ENCODE results near the gene SH3BGR. TPM values are rescaled to one million over a fixed set of nuclear protein-coding genes. Genes with fewer than 3 reads are reported as not detected.

The SH3BGR gene
- total RNA-seq, 2 donors from 2014 or later = 18.8 to 22.4 TPM

DNA sequence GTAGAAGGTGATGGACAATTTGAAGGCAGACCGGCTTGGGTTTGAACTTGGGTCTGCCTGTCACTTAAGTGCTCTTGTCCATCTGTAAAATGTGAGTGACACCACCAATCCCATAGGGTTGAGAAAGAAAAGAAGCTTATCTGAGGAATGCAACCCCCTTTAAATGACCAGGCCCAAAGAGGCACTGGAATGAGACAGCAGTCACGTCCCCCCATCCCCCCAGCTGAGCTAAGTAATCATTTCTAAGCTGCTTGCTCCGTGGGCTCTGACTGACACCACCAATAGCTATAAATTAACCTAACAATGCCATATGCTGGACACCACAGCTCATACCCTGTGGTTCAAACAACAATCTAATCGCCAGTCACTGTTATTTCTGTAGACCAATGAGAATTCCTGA lies 21.3 kb upstream of the SH3BGR start:
- H3K4me3 ChIP-seq (ENCODE audit: low read length) = peak overlapping the region; percentile 39
- TF ChIP-seq, protein P1, sequence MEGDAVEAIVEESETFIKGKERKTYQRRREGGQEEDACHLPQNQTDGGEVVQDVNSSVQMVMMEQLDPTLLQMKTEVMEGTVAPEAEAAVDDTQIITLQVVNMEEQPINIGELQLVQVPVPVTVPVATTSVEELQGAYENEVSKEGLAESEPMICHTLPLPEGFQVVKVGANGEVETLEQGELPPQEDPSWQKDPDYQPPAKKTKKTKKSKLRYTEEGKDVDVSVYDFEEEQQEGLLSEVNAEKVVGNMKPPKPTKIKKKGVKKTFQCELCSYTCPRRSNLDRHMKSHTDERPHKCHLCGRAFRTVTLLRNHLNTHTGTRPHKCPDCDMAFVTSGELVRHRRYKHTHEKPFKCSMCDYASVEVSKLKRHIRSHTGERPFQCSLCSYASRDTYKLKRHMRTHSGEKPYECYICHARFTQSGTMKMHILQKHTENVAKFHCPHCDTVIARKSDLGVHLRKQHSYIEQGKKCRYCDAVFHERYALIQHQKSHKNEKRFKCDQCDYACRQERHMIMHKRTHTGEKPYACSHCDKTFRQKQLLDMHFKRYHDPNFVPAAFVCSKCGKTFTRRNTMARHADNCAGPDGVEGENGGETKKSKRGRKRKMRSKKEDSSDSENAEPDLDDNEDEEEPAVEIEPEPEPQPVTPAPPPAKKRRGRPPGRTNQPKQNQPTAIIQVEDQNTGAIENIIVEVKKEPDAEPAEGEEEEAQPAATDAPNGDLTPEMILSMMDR (conservative IDR thresholded peaks at IDR 0.05) = no peak
- H3K4me1 Mint-ChIP-seq = peaks cover 36% of the 10 kb centered on the region
- peak; percentile 85 for DNase-seq
- peaks cover 5% of the 10 kb centered on the region for H3K9me3 Mint-ChIP-seq
- H3K27me3 Mint-ChIP-seq (ENCODE audit: insufficient read depth) = no peaks in the 10 kb centered on the region
- peak overlapping the region; percentile 37 for H3K4me3 Mint-ChIP-seq
- H3K36me3 Mint-ChIP-seq (ENCODE audit: low read depth) = peaks cover 7% of the 10 kb centered on the region
- peaks cover 4% of the 10 kb centered on the region for H3K4me1 ChIP-seq (ENCODE audit: control insufficient read depth, insufficient read depth, low read length)
- H3K27ac ChIP-seq (ENCODE audit: low read depth, low read length) = peak overlapping the region; percentile 37
- H3K27me3 ChIP-seq (ENCODE audit: control insufficient read depth, insufficient read depth, low read length, poor library complexity, severe bottlenecking) = no peaks in the 10 kb centered on the region
- peak overlapping the region; percentile 99 for H3K27ac Mint-ChIP-seq
- peak overlapping the region; percentile 71 for H3K9ac ChIP-seq (ENCODE audit: extremely low read depth, low read length, poor library complexity, severe bottlenecking)
- H3K9me3 ChIP-seq (ENCODE audit: control insufficient read depth, low read length) = peaks cover 6% of the 10 kb centered on the region
- H3K36me3 ChIP-seq (ENCODE audit: control insufficient read depth, insufficient read depth, low read length) = peaks cover 18% of the 10 kb centered on the region
- WGBS, 2 experiments (ENCODE audit: insufficient coverage in 1 of 2, insufficient read length in 1 of 2) = 20 to 21% methylated on average over 3 to 4 of the region's 4 CpGs

DNA sequence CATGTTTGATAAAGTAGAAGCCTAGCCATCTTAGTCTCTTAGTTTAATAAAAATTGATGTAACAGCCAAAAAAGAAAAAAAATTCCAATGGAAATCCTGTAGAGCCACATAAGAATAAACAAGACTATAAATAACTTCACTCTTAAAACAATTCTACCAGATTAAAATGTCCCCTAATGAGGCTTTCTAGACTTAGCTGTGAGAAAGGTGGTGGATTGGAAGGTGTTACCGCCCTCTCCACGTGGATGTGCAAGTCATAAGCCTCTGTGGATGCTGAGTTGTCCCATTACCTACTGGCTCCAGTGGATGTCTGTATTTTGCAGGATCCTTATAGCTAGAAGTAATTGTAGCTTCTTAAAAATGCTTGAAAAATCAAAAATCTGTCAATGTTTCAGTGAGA lies 20.8 kb upstream of the SH3BGR start:
- Histone ChIP-seq H3K4me3 (ENCODE audit: low read length) (peak overlapping the region; percentile 25), H3K4me1 (ENCODE audit: control insufficient read depth, insufficient read depth, low read length) (peaks cover 4% of the 10 kb centered on the region), H3K9ac (ENCODE audit: extremely low read depth, low read length, poor library complexity, severe bottlenecking) (peak overlapping the region; percentile 71), H3K36me3 (ENCODE audit: control insufficient read depth, insufficient read depth, low read length) (peaks cover 18% of the 10 kb centered on the region), H3K27ac (ENCODE audit: low read depth, low read length) (peak overlapping the region; percentile 37), H3K9me3 (ENCODE audit: control insufficient read depth, low read length) (peaks cover 6% of the 10 kb centered on the region), H3K27me3 (ENCODE audit: control insufficient read depth, insufficient read depth, low read length, poor library complexity, severe bottlenecking) (no peaks in the 10 kb centered on the region)
- peaks cover 5% of the 10 kb centered on the region for H3K9me3 Mint-ChIP-seq
- TF ChIP-seq, protein P1 (conservative IDR thresholded peaks at IDR 0.05) = no peak
- H3K4me3 Mint-ChIP-seq = peak overlapping the region; percentile 37
- no peak for DNase-seq
- WGBS, 2 experiments (ENCODE audit: insufficient coverage in 1 of 2, insufficient read length in 1 of 2) = 47 to 69% methylated on average over 2 of the region's 2 CpGs
- H3K4me1 Mint-ChIP-seq = peaks cover 36% of the 10 kb centered on the region
- peaks cover 7% of the 10 kb centered on the region for H3K36me3 Mint-ChIP-seq (ENCODE audit: low read depth)
- H3K27me3 Mint-ChIP-seq (ENCODE audit: insufficient read depth) = no peaks in the 10 kb centered on the region
- peak overlapping the region; percentile 99 for H3K27ac Mint-ChIP-seq

DNA sequence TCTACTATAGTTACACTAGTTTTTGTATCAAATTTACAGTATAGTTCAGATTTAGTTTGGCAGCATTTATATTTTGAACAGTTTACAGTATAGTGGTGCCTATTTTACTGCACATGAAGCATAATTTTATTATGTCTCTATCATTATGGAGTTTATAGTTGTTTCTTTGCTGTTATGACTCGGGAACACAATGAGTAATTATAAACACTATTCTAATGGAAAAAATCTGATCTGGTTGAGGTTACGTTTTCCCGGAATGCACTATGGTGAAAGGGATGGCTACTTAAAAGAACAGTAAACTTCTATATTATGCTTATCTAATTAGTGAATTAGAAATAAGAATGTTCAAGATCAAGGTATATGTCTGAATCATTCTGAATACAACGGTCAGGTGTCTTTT lies 16.8 kb upstream of the SH3BGR start:
- Mint-ChIP-seq H3K9me3 (no peaks in the 10 kb centered on the region), H3K4me3 (no peak overlapping the region), H3K27ac (no peak overlapping the region), H3K27me3 (ENCODE audit: insufficient read depth) (no peaks in the 10 kb centered on the region), H3K4me1 (peaks cover 36% of the 10 kb centered on the region), H3K36me3 (ENCODE audit: low read depth) (no peaks in the 10 kb centered on the region)
- peaks cover 15% of the 10 kb centered on the region for H3K36me3 ChIP-seq (ENCODE audit: control insufficient read depth, insufficient read depth, low read length)
- H3K9me3 ChIP-seq (ENCODE audit: control insufficient read depth, low read length) = no peaks in the 10 kb centered on the region
- no peak overlapping the region for H3K4me3 ChIP-seq (ENCODE audit: low read length)
- peaks cover 6% of the 10 kb centered on the region for H3K4me1 ChIP-seq (ENCODE audit: control insufficient read depth, insufficient read depth, low read length)
- TF ChIP-seq, protein P1 (conservative IDR thresholded peaks at IDR 0.05) = no peak
- no peak for DNase-seq
- H3K27me3 ChIP-seq (ENCODE audit: control insufficient read depth, insufficient read depth, low read length, poor library complexity, severe bottlenecking) = no peaks in the 10 kb centered on the region
- 100% methylated on average over 1 of the region's 4 CpGs for WGBS, 2 experiments (ENCODE audit: insufficient coverage in 1 of 2, insufficient read length in 1 of 2)
- H3K27ac ChIP-seq (ENCODE audit: low read depth, low read length) = no peak overlapping the region
- no peak overlapping the region for H3K9ac ChIP-seq (ENCODE audit: extremely low read depth, low read length, poor library complexity, severe bottlenecking)
